ENCODE results near the gene PGAP6. TPM values are rescaled to one million over a fixed set of nuclear protein-coding genes. Genes with fewer than 3 reads are reported as not detected.

PGAP6 gene, protein sequence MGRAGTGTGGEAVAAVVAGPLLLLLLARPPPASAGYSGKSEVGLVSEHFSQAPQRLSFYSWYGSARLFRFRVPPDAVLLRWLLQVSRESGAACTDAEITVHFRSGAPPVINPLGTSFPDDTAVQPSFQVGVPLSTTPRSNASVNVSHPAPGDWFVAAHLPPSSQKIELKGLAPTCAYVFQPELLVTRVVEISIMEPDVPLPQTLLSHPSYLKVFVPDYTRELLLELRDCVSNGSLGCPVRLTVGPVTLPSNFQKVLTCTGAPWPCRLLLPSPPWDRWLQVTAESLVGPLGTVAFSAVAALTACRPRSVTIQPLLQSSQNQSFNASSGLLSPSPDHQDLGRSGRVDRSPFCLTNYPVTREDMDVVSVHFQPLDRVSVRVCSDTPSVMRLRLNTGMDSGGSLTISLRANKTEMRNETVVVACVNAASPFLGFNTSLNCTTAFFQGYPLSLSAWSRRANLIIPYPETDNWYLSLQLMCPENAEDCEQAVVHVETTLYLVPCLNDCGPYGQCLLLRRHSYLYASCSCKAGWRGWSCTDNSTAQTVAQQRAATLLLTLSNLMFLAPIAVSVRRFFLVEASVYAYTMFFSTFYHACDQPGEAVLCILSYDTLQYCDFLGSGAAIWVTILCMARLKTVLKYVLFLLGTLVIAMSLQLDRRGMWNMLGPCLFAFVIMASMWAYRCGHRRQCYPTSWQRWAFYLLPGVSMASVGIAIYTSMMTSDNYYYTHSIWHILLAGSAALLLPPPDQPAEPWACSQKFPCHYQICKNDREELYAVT
- total RNA-seq = 40.1 and 54.3 TPM in 2 replicates

- H3K79me2 ChIP-seq (ENCODE audit: insufficient read depth, low read length) = peaks cover 30% of the 10 kb centered on the region
- DNase-seq (ENCODE audit: insufficient read length, low spot score, missing footprints) = peak; percentile 100
- H3K27ac ChIP-seq (ENCODE audit: low read depth, low read length) = peak within 1 kb of the TSS; percentile 23
- peaks cover 15% of the 10 kb centered on the region for H4K20me1 ChIP-seq (ENCODE audit: insufficient read depth, low read length)
- H3K4me1 ChIP-seq (ENCODE audit: insufficient read depth, low read length) = peaks cover 6% of the 10 kb centered on the region
- no peaks in the 10 kb centered on the region for H3K9me3 ChIP-seq (ENCODE audit: low read depth, low read length)
- no peaks in the 10 kb centered on the region for H3K36me3 ChIP-seq (ENCODE audit: insufficient read depth, low read length)
- peak within 1 kb of the TSS; percentile 92 for H3K4me2 ChIP-seq (ENCODE audit: insufficient read depth, low read length)
- peak within 1 kb of the TSS; percentile 83 for H3K4me3 ChIP-seq (ENCODE audit: insufficient read depth, low read length)
- TF ChIP-seq, protein P1, sequence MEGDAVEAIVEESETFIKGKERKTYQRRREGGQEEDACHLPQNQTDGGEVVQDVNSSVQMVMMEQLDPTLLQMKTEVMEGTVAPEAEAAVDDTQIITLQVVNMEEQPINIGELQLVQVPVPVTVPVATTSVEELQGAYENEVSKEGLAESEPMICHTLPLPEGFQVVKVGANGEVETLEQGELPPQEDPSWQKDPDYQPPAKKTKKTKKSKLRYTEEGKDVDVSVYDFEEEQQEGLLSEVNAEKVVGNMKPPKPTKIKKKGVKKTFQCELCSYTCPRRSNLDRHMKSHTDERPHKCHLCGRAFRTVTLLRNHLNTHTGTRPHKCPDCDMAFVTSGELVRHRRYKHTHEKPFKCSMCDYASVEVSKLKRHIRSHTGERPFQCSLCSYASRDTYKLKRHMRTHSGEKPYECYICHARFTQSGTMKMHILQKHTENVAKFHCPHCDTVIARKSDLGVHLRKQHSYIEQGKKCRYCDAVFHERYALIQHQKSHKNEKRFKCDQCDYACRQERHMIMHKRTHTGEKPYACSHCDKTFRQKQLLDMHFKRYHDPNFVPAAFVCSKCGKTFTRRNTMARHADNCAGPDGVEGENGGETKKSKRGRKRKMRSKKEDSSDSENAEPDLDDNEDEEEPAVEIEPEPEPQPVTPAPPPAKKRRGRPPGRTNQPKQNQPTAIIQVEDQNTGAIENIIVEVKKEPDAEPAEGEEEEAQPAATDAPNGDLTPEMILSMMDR (IDR thresholded peaks at IDR 0.05; ENCODE audit: extremely low read depth, low read depth, low read length) = no peak
- no peaks in the 10 kb centered on the region for H3K27me3 ChIP-seq (ENCODE audit: insufficient read depth, low read length)
- peak within 1 kb of the TSS; percentile 74 for H2AFZ ChIP-seq (ENCODE audit: low read length)
Observed at GRCh38 chr16:381789-382717, at the start of gene PGAP6. Gene PGAP6 (minus strand): TSS chr16:381978. CDS start chr16:381821, 157 bp downstream.

DNA sequence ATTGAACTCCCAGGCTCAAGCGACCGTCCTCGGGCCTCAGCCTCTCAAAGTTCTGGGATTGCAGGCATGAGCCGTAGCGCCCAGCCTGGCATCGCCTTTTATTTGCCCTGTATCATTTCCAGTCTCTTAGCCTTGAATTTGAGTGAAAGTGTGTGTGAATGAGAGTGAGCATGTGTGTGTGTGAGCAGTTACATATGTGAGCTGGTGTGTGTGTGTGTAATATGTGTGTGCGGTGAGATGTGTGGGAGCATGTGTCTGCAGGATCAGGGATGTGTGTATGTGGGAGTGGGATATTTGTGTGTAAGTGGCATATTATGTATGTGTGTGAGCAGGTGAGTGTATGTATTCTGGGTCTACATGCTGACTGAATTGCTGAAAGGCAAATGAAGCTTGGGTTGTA, 49.1 kb upstream of the PGAP6 start:
- H4K20me1 ChIP-seq (ENCODE audit: insufficient read depth, low read length) = peaks cover 36% of the 10 kb centered on the region
- H3K9me3 ChIP-seq (ENCODE audit: low read depth, low read length) = no peaks in the 10 kb centered on the region
- DNase-seq (ENCODE audit: insufficient read length, low spot score, missing footprints) = peak; percentile 38
- no peak overlapping the region for H3K4me3 ChIP-seq (ENCODE audit: insufficient read depth, low read length)
- no peak overlapping the region for H2AFZ ChIP-seq (ENCODE audit: low read length)
- peaks cover 10% of the 10 kb centered on the region for H3K4me1 ChIP-seq (ENCODE audit: insufficient read depth, low read length)
- H3K4me2 ChIP-seq (ENCODE audit: insufficient read depth, low read length) = no peak overlapping the region
- H3K27ac ChIP-seq (ENCODE audit: low read depth, low read length) = no peak overlapping the region
- TF ChIP-seq, protein P1 (IDR thresholded peaks at IDR 0.05; ENCODE audit: extremely low read depth, low read depth, low read length) = no peak
- H3K36me3 ChIP-seq (ENCODE audit: insufficient read depth, low read length) = no peaks in the 10 kb centered on the region
- peaks cover 69% of the 10 kb centered on the region for H3K79me2 ChIP-seq (ENCODE audit: insufficient read depth, low read length)
- H3K27me3 ChIP-seq (ENCODE audit: insufficient read depth, low read length) = no peaks in the 10 kb centered on the region

DNA sequence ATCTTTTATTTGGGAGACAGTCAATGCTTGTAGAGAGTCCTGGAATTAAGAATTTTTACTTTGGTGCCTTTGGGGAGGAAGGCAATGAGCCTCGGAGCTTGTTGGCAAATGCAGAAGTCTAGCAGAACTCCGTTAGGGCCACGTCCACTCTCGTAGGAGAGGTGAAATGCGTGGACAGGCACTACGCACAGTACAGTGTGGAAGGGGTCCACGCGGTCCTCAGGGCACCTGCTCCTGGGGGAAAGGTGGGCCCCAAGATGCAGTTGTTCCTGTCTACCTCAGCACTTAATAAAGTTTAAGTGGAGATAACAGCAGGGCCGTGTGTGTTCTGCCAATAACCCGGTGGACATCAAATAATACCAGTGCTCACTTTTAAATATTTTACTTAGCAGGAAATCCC, 45.5 kb upstream of the PGAP6 start:
- TF ChIP-seq, protein P1 (IDR thresholded peaks at IDR 0.05; ENCODE audit: extremely low read depth, low read depth, low read length) = no peak
- H3K79me2 ChIP-seq (ENCODE audit: insufficient read depth, low read length) = peaks cover 51% of the 10 kb centered on the region
- peak overlapping the region; percentile 91 for H3K4me2 ChIP-seq (ENCODE audit: insufficient read depth, low read length)
- H4K20me1 ChIP-seq (ENCODE audit: insufficient read depth, low read length) = peaks cover 27% of the 10 kb centered on the region
- no peaks in the 10 kb centered on the region for H3K9me3 ChIP-seq (ENCODE audit: low read depth, low read length)
- H3K4me3 ChIP-seq (ENCODE audit: insufficient read depth, low read length) = peak overlapping the region; percentile 86
- peak; percentile 62 for DNase-seq (ENCODE audit: insufficient read length, low spot score, missing footprints)
- H3K4me1 ChIP-seq (ENCODE audit: insufficient read depth, low read length) = peaks cover 30% of the 10 kb centered on the region
- H3K27ac ChIP-seq (ENCODE audit: low read depth, low read length) = no peak overlapping the region
- H2AFZ ChIP-seq (ENCODE audit: low read length) = no peak overlapping the region
- no peaks in the 10 kb centered on the region for H3K27me3 ChIP-seq (ENCODE audit: insufficient read depth, low read length)
- no peaks in the 10 kb centered on the region for H3K36me3 ChIP-seq (ENCODE audit: insufficient read depth, low read length)
